Mesenchymal stem cell (in vitro differentiated cells and primary cell): Measurements from ENCODE around the gene GAS7.

Source experiments
- DNase-seq: peaks from one replicate; pipeline ENCODE4 v3.0.0-alpha.2; 2013
- H2AFZ ChIP-seq: one replicate; pipeline ENCODE4 v1.6.1; 2013; ENCODE audit warnings: low read depth, mild to moderate bottlenecking, control low read depth, inconsistent platforms, low read length, moderate library complexity
- H2AK5ac ChIP-seq: 2 replicates; pipeline ENCODE4 v1.6.1; 2013; ENCODE audit warnings: low read length, moderate library complexity, mild to moderate bottlenecking, inconsistent platforms; ENCODE audit not compliant: severe bottlenecking
- H2BK120ac ChIP-seq: one replicate; pipeline ENCODE4 v1.6.1; 2013; ENCODE audit warnings: low read depth, mild to moderate bottlenecking, inconsistent platforms, low read length, moderate library complexity
- H2BK12ac ChIP-seq, 2 experiments: one replicate each; pipeline ENCODE4 v1.6.1; 2013; ENCODE audit warnings: inconsistent platforms in 2 of 2, low read length in 2 of 2, mild to moderate bottlenecking in 2 of 2, moderate library complexity in 2 of 2, control low read depth in 1 of 2
- H2BK15ac ChIP-seq: one replicate; pipeline ENCODE4 v1.6.1; 2013; ENCODE audit warnings: mild to moderate bottlenecking, low read depth, inconsistent platforms; ENCODE audit not compliant: poor library complexity, severe bottlenecking
- H2BK5ac ChIP-seq: 2 replicates; pipeline ENCODE4 v1.6.1; 2013; ENCODE audit warnings: low read depth, mild to moderate bottlenecking, low read length, control low read depth, inconsistent platforms; ENCODE audit not compliant: poor library complexity, severe bottlenecking
- H3K14ac ChIP-seq, 2 experiments: one replicate each; pipeline ENCODE4 v1.6.1; 2013; ENCODE audit warnings: inconsistent platforms in 2 of 2, low read length in 2 of 2, control low read depth in 1 of 2, mild to moderate bottlenecking in 1 of 2, moderate library complexity in 1 of 2
- H3K18ac ChIP-seq, 2 experiments: one replicate each; pipeline ENCODE4 v1.6.1; 2013; ENCODE audit warnings: inconsistent platforms in 2 of 2, low read length in 2 of 2, control low read depth in 1 of 2, low read depth in 1 of 2, mild to moderate bottlenecking in 1 of 2
- H3K23ac ChIP-seq, 2 experiments: one replicate each; pipeline ENCODE4 v1.6.1; 2013; ENCODE audit warnings: inconsistent platforms in 2 of 2, low read length in 2 of 2, mild to moderate bottlenecking in 2 of 2, moderate library complexity in 2 of 2, control low read depth in 1 of 2
- H3K27ac ChIP-seq: 2 replicates; pipeline ENCODE4 v1.5.1; 2013; ENCODE audit warnings: mild to moderate bottlenecking, moderate library complexity, low read length, control low read depth, inconsistent platforms; ENCODE audit not compliant: poor library complexity, severe bottlenecking
- H3K27me3 ChIP-seq, 2 experiments: 2 replicates each; pipeline versions ENCODE4 v1.6.1 to v1.7.0; 2013; ENCODE audit warnings: low read length in 2 of 2, mild to moderate bottlenecking in 2 of 2, moderate library complexity in 2 of 2, control low read depth in 1 of 2, inconsistent platforms in 1 of 2; ENCODE audit not compliant: control insufficient read depth in 1 of 2, insufficient read depth in 1 of 2
- H3K36me3 ChIP-seq, 2 experiments: 2 replicates each; pipeline versions ENCODE4 v1.6.1 to v1.7.0; 2013; ENCODE audit warnings: low read length in 2 of 2, control low read depth in 1 of 2, inconsistent platforms in 1 of 2, low read depth in 1 of 2, mild to moderate bottlenecking in 1 of 2; ENCODE audit not compliant: insufficient read depth in 2 of 2, control insufficient read depth in 1 of 2
- H3K4ac ChIP-seq, 2 experiments: one replicate each; pipeline ENCODE4 v1.6.1; 2013; ENCODE audit warnings: inconsistent platforms in 2 of 2, low read length in 2 of 2, mild to moderate bottlenecking in 2 of 2, moderate library complexity in 2 of 2, control low read depth in 1 of 2, low read depth in 1 of 2
- H3K4me1 ChIP-seq: 2 replicates; pipeline ENCODE4 v1.6.1; 2013; ENCODE audit warnings: low read depth, low read length, control low read depth; ENCODE audit not compliant: control insufficient read depth, insufficient read depth
- H3K4me2 ChIP-seq: 2 replicates; pipeline ENCODE4 v1.6.1; 2013; ENCODE audit warnings: low read length, mild to moderate bottlenecking, inconsistent platforms; ENCODE audit not compliant: poor library complexity, severe bottlenecking
- H3K4me3 ChIP-seq, 2 experiments: 2 replicates each; pipeline versions ENCODE4 v1.5.1 to v1.7.0; 2013; ENCODE audit warnings: low read length in 2 of 2, mild to moderate bottlenecking in 2 of 2, control low read depth in 1 of 2, low read depth in 1 of 2; ENCODE audit not compliant: insufficient read depth in 1 of 2
- H3K79me1 ChIP-seq: replicated peaks from 2 replicates; pipeline ENCODE4 v1.6.1; 2013; ENCODE audit warnings: mild to moderate bottlenecking, control low read depth, low read length, inconsistent platforms; ENCODE audit not compliant: poor library complexity, severe bottlenecking
- H3K9ac ChIP-seq: 2 replicates; pipeline ENCODE4 v1.7.0; 2013; ENCODE audit warnings: mild to moderate bottlenecking, low read length, moderate library complexity
- H3K9me3 ChIP-seq: 2 replicates; pipeline ENCODE4 v1.7.0; 2013; ENCODE audit warnings: mild to moderate bottlenecking, low read length; ENCODE audit not compliant: control insufficient read depth
- H4K8ac ChIP-seq: one replicate; pipeline ENCODE4 v1.6.1; 2013; ENCODE audit warnings: inconsistent platforms, mild to moderate bottlenecking, low read length, moderate library complexity
- H4K91ac ChIP-seq: one replicate; pipeline ENCODE4 v1.6.1; 2013; ENCODE audit warnings: mild to moderate bottlenecking, low read length, inconsistent platforms
- WGBS: methylation state at CpG from one replicate; pipeline ENCODE4 v1.1.7; 2013; ENCODE audit warnings: mixed read lengths; 5-methylcytosine and 5-hydroxymethylcytosine counted together

GAS7 gene

GRCh38 chr17:9968008-9968407 is 230.4 kb downstream of the GAS7 start:
- H4K8ac ChIP-seq, result no peak overlapping the region
- 71% methylated on average over 5 of the region's 5 CpGs for WGBS
- no peak overlapping the region for H2AK5ac ChIP-seq
- no peak overlapping the region for H2BK12ac ChIP-seq
- no peak overlapping the region for H2BK15ac ChIP-seq
- H3K9me3 ChIP-seq, result no peaks in the 10 kb centered on the region
- no peak overlapping the region for H2BK5ac ChIP-seq
- no peaks in the 10 kb centered on the region for H3K36me3 ChIP-seq
- no peak overlapping the region for H3K4ac ChIP-seq
- no peak overlapping the region for H4K91ac ChIP-seq
- peaks cover 8% of the 10 kb centered on the region for H3K4me1 ChIP-seq
- no peak overlapping the region for H3K4me3 ChIP-seq
- H3K9ac ChIP-seq, result no peak overlapping the region
- no peak for DNase-seq
- H2AFZ ChIP-seq, result no peak overlapping the region
- H3K79me1 ChIP-seq, result peaks cover 2% of the 10 kb centered on the region
- no peak overlapping the region for H3K18ac ChIP-seq
- no peak overlapping the region for H2BK120ac ChIP-seq
- no peaks in the 10 kb centered on the region for H3K27me3 ChIP-seq
- H3K14ac ChIP-seq, result no peak overlapping the region
- H3K23ac ChIP-seq, result no peak overlapping the region
- no peak overlapping the region for H3K27ac ChIP-seq
- no peak overlapping the region for H3K4me2 ChIP-seq

DNA sequence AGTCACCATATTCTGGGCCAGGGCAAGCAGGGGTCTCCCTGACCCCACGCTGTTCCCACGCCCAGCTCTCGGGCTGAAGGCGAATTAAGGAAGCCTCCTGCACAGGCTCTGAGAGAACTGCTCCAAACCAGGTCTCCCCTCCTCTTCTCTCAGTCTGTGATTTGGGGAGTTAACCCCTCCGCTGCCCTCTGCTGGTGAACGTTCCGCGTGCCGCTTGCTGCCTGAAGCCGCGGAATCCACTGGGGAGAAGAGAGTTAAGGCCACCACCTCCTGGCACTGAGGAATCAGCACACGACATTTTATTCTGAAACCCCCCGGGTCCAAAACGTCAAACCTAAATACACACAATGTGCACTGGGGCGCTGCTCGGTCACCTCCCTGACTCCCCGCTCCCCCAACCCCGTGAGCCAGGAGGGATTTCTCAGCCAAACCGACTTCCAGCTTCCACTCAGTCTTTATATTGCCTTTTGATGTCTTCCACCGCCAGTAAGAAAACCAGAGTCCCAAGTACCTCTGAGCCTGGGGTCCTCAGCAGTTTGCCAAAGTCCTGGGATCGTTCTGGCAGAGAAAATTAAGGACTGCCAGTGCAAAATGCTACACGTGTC is 238.9 kb downstream of the GAS7 start:
- 14% methylated on average over 22 of the region's 22 CpGs for WGBS
- Histone ChIP-seq H2BK12ac (no peak overlapping the region), H3K23ac (no peak overlapping the region), H3K4ac (no peak overlapping the region), H3K18ac (no peak overlapping the region), H3K36me3 (peaks cover 4 to 29% of the 10 kb centered on the region in 2 experiments), H3K27ac (no peak overlapping the region), H2BK5ac (no peak overlapping the region), H3K27me3 (peaks cover 0 to 9% of the 10 kb centered on the region in 2 experiments), H3K9ac (peak overlapping the region; percentile 29), H3K14ac (no peak overlapping the region), H2AK5ac (no peak overlapping the region), H2BK120ac (no peak overlapping the region), H3K79me1 (no peaks in the 10 kb centered on the region), H3K4me3 (no peak overlapping the region), H4K91ac (no peak overlapping the region), H3K4me2 (peak overlapping the region; percentile 21), H2BK15ac (peak overlapping the region; percentile 33), H2AFZ (peak overlapping the region; percentile 23), H3K4me1 (peaks cover 7% of the 10 kb centered on the region), H3K9me3 (no peaks in the 10 kb centered on the region), H4K8ac (no peak overlapping the region)
- DNase-seq, result peak; percentile 54

DNA sequence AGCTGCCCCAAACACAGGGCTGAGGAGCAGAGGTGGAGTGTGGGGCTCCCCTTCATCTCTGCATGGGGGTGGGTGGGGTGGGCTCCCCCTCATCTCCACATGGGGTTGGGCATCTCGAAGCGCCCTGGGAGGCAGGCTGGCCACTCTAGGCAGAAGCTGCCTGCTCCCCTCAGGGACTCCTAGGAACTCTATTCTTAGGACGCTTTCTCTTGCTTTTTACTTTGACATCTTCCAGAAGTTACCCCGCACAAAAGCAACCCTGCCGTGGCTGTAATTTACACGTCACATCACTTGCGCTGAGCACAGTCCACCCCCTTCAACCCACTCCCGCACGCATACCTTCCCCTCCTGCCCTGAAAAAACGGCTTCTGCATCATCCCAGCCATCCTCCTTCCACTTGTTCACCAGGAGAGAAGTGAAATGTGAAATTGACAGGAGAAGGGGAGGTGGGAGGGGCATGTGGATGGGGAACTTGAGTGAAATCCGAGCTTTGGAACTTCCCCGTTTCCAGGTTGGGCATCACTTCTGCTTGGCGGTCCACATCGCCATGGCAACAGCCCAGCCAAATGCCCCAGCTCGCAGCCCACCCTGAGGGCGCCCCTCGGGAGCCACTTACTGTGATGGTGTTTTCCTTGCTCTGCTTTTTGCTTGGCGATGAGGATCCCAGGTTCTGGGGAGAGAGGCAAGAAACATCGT is 239.7 kb downstream of the GAS7 start:
- WGBS, result 68% methylated on average over 16 of the region's 19 CpGs
- no peak overlapping the region for H2BK5ac ChIP-seq
- H4K91ac ChIP-seq, result no peak overlapping the region
- peaks cover 0 to 17% of the 10 kb centered on the region in 2 experiments for H3K27me3 ChIP-seq
- no peak overlapping the region for H2BK12ac ChIP-seq
- no peak overlapping the region for H3K14ac ChIP-seq
- H3K36me3 ChIP-seq, result peaks cover 4 to 29% of the 10 kb centered on the region in 2 experiments
- H3K79me1 ChIP-seq, result no peaks in the 10 kb centered on the region
- H2BK120ac ChIP-seq, result no peak overlapping the region
- no peak overlapping the region for H3K4me3 ChIP-seq
- H2BK15ac ChIP-seq, result no peak overlapping the region
- no peak overlapping the region for H3K27ac ChIP-seq
- H3K18ac ChIP-seq, result no peak overlapping the region
- no peak overlapping the region for H3K23ac ChIP-seq
- no peak for DNase-seq
- H2AK5ac ChIP-seq, result no peak overlapping the region
- no peak overlapping the region for H3K4ac ChIP-seq
- no peaks in the 10 kb centered on the region for H3K9me3 ChIP-seq
- peak overlapping the region; percentile 29 for H3K9ac ChIP-seq
- peaks cover 5% of the 10 kb centered on the region for H3K4me1 ChIP-seq
- H3K4me2 ChIP-seq, result no peak overlapping the region
- H4K8ac ChIP-seq, result no peak overlapping the region
- H2AFZ ChIP-seq, result no peak overlapping the region

DNA sequence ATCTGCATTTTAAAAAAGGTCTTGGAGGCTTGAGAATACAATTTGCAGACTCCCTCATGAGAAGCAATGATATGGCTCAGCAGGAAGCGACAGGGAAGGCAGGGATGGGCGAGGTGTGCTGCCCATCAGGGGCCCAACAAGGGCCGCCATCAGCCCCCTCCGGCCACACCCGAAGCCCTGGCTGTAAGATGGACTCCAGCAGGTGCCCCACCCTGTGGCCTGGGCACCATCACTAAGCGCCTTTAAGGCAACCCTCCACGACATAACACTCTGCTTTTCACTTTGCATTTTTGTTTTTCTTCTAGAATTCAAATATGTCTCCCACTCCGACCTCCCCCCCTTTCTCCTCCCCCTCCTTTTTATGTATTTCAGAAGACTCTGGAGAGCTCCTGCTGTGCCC is 241.2 kb downstream of the GAS7 start:
- Histone ChIP-seq H3K27me3 (peaks cover 0 to 17% of the 10 kb centered on the region in 2 experiments), H3K4me1 (peaks cover 5% of the 10 kb centered on the region), H4K91ac (no peak overlapping the region), H3K9me3 (no peaks in the 10 kb centered on the region), H2BK12ac (no peak overlapping the region), H2AFZ (no peak overlapping the region), H3K36me3 (peaks cover 4 to 29% of the 10 kb centered on the region in 2 experiments), H2BK120ac (no peak overlapping the region), H2BK15ac (peak overlapping the region; percentile 36), H3K23ac (no peak overlapping the region), H3K18ac (no peak overlapping the region), H2BK5ac (no peak overlapping the region), H2AK5ac (no peak overlapping the region), H3K4ac (no peak overlapping the region), H3K27ac (no peak overlapping the region), H3K4me2 (no peak overlapping the region), H3K4me3 (no peak overlapping the region), H4K8ac (no peak overlapping the region), H3K79me1 (no peaks in the 10 kb centered on the region), H3K9ac (no peak overlapping the region), H3K14ac (no peak overlapping the region)
- DNase-seq, result no peak
- 75% methylated on average over 8 of the region's 8 CpGs for WGBS
